Measurements from ENCODE around the gene VRK2.

DNA sequence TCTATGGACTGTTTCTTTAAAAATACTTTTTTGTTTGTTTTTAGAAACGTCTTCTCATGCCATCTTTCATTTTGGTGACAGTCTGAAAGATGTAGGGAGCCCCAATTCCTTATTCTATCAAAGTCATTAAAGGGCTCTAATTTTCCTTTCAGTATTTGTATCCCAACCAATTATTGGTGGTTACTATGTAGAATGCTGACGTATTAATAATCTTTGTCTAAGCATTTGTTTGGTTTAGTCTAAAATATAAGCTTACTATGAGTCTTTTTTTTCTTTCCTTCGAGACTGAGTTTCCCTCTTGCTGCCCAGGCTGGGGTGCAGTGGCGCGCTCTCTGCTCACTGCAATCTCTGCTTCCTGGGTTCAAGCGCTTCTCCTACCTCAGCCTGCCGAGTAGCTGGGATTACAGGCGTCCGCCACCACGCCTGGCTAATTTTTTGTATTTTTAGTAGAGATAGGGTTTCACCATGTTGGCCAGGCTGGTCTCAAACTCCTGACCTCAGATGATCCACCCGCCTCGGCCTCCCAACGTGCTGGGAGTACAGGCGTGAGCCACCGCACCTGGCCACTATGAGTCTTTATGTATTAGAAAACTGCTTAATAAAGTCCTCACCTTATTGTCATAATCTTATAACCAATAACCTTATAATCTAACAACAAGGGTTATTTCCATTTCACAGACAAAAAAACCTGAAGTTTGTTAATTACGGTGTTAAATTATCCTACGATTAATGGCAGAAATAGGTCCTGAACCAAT, 849 bp upstream of the VRK2 start:
- no peak for TF ChIP-seq EZH2 (IDR thresholded peaks at IDR 0.05; ENCODE audit: borderline replicate concordance, low read length)
- TF ChIP-seq, protein P1, sequence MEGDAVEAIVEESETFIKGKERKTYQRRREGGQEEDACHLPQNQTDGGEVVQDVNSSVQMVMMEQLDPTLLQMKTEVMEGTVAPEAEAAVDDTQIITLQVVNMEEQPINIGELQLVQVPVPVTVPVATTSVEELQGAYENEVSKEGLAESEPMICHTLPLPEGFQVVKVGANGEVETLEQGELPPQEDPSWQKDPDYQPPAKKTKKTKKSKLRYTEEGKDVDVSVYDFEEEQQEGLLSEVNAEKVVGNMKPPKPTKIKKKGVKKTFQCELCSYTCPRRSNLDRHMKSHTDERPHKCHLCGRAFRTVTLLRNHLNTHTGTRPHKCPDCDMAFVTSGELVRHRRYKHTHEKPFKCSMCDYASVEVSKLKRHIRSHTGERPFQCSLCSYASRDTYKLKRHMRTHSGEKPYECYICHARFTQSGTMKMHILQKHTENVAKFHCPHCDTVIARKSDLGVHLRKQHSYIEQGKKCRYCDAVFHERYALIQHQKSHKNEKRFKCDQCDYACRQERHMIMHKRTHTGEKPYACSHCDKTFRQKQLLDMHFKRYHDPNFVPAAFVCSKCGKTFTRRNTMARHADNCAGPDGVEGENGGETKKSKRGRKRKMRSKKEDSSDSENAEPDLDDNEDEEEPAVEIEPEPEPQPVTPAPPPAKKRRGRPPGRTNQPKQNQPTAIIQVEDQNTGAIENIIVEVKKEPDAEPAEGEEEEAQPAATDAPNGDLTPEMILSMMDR (IDR thresholded peaks at IDR 0.05; ENCODE audit: low read length), result no peak

Data from OCI-LY1 (cell line).